OCI-LY7 (cell line): ENCODE data around the gene PCBP3.

Experiments
- EZH2phosphoT487 ChIP-seq: fragments of 200-600 bp; sonication (generic); IDR thresholded peaks from 2 replicates; pipeline ENCODE4 v1.6.1; 2018; ENCODE audit warnings: low read depth, borderline replicate concordance, mild to moderate bottlenecking, mixed run types, antibody characterized with exemption, low read length, moderate library complexity, mixed read lengths
- TF ChIP-seq, protein P1 (sequence below): fragments of 200-600 bp; sonication (generic); conservative IDR thresholded peaks from 2 replicates; pipeline ENCODE4 v1.5.1; 2014; ENCODE audit warnings: mild to moderate bottlenecking, antibody characterized with exemption, low read length, moderate library complexity, mixed read lengths

- TF ChIP-seq, protein P1, sequence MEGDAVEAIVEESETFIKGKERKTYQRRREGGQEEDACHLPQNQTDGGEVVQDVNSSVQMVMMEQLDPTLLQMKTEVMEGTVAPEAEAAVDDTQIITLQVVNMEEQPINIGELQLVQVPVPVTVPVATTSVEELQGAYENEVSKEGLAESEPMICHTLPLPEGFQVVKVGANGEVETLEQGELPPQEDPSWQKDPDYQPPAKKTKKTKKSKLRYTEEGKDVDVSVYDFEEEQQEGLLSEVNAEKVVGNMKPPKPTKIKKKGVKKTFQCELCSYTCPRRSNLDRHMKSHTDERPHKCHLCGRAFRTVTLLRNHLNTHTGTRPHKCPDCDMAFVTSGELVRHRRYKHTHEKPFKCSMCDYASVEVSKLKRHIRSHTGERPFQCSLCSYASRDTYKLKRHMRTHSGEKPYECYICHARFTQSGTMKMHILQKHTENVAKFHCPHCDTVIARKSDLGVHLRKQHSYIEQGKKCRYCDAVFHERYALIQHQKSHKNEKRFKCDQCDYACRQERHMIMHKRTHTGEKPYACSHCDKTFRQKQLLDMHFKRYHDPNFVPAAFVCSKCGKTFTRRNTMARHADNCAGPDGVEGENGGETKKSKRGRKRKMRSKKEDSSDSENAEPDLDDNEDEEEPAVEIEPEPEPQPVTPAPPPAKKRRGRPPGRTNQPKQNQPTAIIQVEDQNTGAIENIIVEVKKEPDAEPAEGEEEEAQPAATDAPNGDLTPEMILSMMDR, result no peak
- no peak for TF ChIP-seq EZH2phosphoT487
Observed at GRCh38 chr21:45900034-45900868, 256.7 kb downstream of the PCBP3 start.
